Measurements from ENCODE around the gene MFSD1.

MFSD1 gene, protein sequence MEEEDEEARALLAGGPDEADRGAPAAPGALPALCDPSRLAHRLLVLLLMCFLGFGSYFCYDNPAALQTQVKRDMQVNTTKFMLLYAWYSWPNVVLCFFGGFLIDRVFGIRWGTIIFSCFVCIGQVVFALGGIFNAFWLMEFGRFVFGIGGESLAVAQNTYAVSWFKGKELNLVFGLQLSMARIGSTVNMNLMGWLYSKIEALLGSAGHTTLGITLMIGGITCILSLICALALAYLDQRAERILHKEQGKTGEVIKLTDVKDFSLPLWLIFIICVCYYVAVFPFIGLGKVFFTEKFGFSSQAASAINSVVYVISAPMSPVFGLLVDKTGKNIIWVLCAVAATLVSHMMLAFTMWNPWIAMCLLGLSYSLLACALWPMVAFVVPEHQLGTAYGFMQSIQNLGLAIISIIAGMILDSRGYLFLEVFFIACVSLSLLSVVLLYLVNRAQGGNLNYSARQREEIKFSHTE

DNA sequence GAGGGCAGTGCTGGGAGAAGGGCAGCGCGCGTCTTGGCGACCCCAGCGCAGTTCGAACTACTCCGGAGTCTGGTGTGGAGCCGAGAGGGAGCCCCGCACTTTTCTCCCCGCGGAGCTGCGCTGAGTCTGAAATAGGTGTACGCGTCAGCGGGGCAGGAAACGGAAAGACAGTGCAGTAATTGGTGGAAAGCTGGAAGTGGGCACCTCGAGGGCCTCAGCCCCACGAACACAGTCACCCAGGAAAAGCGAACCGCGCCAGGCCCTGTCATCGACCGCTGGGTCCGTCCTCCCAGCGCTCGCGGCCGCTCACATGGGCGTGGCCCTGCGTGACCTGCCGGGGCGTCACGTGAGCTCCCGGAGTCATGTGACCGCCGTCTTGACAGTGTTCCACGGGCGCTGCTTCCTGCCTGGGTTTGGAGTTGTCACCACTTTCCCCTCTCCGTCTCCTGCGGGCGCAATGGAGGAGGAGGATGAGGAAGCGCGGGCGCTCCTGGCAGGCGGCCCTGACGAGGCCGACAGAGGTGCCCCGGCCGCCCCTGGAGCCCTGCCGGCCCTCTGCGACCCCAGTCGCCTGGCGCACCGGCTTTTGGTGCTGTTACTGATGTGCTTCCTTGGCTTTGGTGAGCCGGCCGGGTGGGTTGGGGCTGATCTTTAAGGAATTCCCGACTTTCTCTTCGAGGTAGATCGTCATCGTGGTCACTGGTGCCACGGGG lies at the start of gene MFSD1:
TSS of gene MFSD1 (plus strand) at position 359 of the 713 bp plus-strand sequence. CDS start at position 458, 99 bp downstream.
- peak; percentile 74 for DNase-seq

DNA sequence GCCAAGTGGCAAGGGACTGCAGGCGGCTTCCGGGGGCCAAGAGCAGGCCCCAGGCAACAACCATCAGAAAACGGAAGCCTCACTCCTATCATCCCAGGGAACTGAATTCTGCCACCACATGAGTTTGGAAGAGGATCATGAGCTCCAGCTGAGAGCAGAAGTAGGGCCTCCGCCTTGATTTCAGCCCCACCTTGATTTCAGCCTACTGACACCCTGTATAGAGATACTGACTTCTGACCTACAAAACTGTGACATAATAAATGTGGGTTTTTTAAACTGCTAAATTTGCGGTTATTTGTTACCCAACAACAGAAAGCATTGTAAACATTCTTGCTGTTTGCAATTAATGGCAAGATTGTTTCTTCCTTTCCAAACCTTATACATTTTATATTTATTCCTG lies 48.0 kb upstream of the MFSD1 start:
- DNase-seq, result no peak

DNA sequence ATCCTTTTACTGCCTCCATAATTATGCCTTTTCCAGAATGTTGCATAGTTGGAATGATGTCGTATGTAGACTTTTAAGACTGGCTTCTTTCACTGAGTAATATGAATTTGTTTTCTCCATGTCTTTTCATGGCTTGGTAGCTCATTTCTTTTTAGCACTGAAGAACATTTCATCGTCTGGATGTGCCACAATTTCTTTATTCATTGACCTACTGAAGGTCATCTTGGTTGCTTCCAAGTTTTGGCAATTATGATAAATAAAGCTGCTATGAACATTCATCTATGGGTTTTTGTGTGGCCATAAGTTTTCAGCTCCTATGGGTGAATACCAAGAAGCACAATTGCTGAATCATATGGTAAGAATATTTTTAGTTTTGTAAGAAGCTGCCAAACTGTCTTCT lies 46.4 kb upstream of the MFSD1 start:
- DNase-seq, result no peak

DNA sequence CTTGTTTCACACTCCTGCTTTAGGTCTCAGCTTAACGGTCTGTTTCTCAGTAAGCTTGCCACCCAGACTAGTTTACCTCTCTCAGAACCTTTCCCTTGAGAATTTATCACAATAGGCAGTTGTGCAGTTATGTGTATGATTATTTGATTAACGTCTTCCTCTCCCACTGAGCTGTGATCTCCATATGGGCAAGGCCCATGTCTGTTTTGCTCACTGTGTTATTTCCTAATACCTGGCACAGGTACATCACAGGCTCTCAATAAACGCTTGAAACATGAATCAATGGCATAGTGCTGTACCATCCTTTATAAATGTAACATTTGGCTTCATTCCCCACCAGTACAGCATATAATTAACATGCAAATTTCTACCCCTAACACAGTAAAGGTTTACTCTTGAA lies 40.5 kb upstream of the MFSD1 start:
- DNase-seq, result no peak

DNA sequence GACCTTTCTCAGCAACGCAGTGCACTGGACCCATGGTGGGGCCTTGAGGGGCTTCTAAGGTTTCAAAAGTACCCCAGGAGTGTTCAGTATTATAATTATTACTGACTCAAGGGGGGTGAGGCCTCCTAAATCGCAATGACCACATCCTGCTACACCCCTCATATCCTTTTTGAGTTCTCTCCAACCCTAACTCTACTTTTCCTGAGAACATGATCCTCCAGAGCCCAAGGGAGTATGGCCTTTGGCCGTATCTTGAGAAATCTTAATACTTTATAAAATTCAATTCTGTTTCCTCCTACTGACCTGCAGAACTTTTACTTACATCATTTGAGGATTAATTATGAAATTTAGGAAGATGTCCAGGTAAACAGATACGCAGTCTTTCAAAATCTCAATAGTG lies 39.2 kb upstream of the MFSD1 start:
- DNase-seq, result no peak

DNA sequence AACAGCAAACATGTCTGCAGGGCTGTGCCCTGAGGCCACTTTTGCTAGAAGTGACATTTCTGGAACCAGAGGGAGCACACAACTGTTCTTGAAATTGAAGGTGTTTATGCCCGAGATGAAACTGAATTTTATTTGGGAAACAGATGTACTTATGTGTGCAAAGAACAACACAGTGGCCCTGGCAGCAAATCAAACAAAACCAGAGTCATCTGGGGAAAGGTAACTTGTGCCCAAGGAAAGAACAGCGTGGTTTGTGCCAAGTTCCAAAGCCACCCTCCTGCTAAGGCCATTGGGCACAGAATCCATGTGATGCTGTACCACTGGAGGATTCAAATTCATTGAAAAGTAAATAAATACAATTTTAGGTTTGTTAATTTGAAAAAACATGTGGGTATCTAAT lies 38.4 kb upstream of the MFSD1 start:
- DNase-seq, result no peak

DNA sequence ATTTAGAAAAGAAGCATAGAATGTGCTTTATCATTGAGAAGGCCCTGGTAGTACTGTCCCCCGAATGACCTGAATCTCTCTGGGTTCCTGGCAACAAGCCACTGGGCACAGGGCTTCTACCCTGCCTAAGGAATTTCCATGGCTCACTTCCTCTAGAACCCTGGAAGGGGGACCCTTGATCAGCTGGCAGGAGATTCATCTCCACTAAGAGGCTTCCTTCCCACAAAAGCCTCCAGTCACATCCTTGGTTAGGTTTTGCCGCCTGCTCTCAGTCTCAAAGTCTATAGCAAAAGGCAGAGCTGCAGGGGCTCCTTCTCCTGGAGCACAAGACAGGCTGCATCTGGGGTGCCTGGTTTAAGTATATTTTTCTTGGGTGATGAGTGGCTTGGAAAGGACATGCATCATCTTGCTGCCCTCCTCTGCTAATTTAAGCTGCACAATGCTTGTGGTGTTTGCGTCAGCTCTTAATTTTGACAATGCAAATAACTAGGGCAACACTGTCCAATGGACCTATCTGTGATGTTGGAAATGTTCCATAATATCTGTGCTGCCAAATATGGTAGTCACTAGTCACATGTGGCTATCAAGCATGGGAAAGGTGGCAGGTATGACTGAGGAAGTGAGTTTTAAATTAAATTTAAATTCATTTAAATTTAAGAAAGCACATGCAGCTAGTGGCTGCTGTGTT lies 36.2 kb upstream of the MFSD1 start:
- DNase-seq, result no peak

DNA sequence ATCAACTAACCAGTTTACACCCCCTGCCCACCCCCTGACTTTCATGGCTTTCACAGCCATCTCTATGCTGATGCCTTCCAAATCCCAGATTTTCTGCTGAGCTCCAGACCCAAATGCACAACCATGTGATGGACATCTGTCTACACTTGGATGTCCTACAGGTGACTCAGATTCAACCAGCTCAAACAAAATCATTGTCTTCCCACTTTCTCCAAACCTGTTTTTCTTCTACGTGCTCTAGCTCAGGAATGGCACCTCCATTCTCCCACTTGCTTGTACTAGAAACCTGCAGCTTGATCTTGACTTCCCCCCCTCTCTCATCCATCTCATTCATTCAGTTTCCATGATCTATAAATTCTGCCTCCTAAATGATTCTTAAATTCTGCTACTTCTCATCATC lies 35.5 kb upstream of the MFSD1 start:
- no peak for DNase-seq

DNA sequence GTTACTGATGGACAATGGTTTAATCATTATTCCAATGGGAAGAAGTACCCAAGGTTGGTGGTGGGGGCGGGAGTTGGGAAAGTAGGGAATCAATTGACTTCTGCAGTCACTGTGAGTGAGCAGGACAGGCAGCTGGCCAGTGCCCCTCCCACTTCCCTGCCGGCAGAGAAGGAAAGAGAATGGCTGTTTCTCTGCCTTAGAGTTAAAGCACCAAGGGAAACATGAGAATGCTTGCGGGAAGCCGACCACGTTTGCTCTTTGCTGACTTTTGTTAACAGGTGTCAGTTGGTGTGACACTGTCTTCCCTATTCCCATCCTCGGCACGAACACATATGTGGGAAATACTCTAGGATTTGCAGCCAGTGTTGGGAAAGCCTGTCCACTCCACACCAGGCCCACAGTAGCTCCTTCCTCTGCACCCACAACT lies 33.5 kb upstream of the MFSD1 start:
- no peak for DNase-seq

DNA sequence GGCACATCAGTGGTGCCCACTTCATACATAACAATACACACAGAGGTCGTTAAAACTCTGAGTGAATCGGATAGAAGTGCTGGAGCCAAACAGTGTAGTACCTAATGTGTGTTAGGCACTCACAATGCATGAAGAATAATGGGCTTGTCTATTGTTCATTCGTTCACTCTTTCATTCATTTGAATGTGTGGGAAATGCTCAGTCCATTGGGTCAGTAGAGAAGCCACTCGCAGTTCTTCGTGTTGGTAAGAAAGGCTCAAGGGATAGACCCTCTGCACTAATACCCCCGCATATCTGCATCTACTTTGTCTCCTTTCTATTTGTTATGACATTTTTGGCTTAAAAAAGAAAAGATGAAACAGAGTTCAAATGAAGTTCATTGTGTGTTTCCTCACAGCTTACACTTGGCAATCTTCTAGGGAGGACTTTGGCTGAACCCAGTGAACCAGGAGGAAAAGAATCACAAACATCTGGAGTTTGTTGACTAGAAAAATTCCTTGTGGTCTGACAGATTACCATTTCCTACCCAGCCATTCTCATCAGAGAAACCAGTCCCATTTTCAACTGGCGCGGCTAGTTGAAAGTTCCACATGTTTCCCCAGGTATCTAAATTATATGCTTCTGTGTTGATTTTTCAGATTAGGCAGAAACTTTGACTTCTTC lies 32.8 kb upstream of the MFSD1 start:
- DNase-seq, result no peak

DNA sequence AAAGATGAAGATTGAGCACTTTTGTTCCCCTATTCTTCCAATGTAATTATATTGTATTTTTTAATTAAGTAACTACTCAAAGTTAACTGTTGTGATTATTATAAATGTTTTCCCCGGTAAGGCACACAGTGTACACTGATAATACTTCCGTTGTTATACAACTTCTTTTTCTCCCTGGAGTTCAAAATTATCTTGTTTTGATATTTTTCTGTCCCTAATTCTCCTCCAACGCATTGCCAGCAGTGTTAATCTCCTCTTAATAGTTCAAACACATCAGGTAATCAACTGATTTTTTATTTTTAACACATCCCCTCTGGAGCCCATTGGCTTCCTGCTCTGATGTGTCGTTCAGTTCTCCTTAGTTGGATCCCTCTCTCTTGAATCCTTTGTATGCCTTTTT lies 32.3 kb upstream of the MFSD1 start:
- no peak for DNase-seq

DNA sequence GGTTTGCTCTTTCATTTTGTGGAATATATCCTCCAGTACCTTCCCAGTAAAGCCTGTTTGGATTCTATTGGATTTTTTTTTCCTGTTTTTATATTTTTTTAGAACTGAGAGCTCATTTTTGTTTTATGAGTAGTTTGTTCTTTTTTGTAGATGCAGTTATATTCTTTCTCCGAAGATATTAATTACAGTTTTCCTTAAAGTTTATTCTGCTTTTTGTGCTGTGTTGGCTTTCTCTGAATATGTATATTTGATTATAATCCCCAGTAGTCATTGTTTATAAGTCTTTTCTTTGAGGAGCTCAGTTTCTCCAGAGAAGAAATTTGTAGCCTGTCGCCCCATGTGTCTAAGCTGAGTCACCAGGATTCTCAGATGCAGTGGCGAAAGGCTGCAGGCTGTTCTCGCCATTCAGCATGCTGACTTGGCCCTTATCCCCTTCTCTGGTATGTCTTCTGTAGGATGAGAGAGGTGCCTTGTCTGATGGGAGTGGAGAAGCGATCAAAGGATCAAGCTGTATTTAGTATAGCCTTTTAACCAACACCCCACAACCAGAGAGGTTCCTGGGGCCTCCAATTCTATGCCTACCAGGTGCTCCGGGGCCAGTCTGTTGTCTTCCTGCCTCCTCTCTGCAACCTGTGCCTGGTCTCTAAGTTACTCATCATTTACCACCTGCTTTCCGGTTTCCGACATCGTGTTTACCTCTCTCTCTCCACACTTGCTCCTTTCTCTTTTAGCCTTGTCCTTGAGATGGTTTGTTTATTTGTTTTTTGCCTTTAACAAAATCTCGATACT lies 31.7 kb upstream of the MFSD1 start:
- DNase-seq, result no peak

DNA sequence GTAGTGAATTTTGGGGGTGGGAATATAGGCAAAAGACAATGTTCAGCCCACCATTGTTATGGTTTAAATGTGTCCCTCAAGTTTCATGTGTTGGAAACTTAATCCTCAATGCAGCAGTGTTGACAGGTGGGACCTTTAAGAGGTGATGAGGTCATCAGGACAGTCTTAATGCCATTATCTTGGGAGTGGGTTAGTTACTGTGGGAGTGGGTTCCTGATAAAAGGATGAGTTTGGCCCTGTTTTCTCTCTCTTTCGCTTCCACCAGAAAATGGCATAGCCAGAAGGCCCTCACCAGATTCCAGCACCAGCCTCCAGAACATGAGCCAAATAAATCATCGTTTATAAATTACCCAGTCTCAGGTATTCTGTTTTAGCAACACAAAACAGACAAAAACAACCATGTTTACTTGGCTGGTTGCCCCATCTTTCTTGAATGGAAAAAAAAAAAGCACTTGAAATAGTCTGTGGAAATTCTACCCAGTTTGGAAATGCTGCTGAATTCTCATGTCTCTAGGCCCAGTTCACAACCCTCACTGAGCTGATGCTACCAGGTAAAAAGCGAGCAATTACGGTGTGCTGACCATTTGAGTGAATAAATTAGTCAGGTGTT lies 31.0 kb upstream of the MFSD1 start:
- DNase-seq, result no peak

DNA sequence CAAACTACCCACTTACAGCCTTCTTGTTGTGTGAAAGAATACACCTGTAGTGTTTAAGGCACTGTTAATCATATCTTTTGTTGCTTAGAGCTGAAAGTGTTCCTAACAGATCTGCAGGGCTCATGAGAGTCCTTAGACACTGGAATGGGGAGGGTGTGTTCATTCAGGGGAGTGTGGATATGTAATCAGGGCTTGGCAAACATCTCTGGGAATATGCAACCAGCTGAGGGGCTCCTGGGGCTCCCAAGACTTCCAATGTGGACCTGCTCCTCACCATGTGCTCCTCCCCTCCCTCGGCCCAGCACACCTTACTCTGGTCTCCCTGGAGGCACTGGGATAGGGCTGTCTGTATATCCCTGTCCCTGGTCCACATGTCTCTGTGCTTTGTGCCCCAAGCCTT lies 30.3 kb upstream of the MFSD1 start:
- DNase-seq, result no peak

DNA sequence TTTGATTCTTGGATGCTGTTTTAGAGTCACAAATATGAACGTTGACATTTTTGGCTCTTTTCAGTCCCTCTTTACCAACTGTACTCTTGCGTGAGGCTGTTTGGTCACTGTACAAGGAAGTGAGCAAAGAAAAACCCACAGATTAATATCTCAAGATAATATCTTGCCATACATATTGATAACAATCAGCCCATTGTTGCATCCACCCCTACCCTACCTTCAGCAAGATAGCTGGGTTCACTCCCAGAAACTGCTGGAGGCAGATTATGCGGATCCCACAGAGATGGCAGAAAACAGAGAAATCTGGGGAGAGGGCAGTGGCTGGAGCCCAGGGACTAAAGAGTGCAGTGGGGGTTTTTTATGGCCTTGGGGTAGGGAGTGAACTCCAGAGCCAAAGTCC lies 29.9 kb upstream of the MFSD1 start:
- no peak for DNase-seq

DNA sequence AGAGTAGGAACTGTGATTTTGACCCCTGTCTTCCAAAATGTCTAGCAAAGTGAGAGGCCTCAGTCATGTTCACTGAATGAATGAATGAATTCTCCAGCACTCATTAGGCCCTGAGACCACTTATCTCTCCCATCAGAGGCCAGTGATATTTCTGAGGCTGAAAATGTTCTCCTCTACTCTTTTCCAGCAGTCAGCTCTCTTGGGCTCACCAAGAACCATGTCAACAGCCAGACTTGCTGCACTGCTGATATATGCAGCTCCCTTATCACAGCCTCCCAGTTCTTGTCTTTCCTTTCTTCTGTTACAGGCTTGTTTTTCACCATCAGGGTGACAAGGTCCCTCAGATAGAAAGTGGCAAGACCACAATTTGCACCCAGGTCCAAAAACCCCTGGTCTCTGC lies 28.7 kb upstream of the MFSD1 start:
- no peak for DNase-seq

DNA sequence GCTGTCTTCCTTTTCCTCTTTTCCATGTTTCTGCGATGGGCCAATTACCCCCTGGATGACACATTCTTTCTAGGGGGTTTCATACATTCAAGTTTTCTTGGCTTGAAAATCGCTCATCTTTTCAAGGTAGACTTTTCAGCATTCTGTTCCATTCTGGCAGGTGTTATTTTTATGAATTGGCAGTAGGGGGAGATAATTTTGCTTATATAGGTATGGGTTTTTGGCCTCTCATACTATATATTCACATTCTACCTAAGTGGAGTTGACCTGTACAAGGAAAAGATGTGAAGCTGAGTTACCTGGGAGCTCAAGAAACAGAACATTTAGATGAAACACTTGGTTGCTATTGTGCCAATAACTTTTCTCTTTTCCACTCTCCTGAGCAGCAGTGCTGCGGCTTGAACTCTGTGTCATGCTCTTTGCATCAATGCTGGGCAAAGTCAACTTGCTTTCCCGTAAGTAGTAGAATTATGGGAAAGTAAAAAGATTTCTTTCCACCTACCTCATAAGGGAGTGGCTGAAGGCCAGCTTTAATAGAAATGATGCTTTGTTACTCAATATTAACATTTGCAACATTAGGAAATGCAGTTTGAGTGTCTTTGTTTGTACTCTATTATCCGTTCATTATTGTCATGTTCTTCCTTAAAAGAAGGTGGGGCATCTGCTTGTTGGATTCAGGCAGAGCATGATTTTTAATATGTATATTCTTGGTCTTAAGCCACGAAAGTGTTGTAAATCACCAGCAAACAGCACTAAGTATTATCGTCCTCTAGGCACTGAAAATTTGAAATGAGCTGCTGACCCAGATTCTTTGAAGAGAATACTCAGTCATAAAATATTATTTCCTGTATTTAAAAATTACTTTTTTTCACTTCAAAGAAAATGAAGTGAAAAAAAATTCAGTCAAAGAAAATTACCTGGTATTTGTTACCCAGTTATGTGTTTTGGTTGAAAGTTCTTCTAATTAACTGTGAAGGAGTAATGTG lies 27.7 kb upstream of the MFSD1 start:
- no peak for DNase-seq

DNA sequence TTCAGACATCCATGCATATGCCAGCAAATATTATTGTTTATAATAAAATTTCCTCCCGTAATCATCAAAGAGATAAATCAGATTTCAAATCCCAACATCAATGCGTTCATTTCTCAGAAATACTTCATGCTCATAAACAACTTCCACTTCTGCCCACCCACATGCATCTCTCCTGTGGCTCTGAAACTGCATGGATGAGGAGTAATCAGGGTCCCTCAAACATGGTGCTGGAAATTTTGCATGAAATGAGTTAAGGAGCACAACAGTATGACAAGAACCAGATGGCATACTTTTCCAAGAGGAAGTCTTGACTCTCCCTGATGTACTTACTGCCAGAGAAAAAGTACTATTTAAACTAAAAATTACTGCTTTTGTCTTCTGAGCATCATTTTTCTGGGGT lies 26.9 kb upstream of the MFSD1 start:
- DNase-seq, result no peak

DNA sequence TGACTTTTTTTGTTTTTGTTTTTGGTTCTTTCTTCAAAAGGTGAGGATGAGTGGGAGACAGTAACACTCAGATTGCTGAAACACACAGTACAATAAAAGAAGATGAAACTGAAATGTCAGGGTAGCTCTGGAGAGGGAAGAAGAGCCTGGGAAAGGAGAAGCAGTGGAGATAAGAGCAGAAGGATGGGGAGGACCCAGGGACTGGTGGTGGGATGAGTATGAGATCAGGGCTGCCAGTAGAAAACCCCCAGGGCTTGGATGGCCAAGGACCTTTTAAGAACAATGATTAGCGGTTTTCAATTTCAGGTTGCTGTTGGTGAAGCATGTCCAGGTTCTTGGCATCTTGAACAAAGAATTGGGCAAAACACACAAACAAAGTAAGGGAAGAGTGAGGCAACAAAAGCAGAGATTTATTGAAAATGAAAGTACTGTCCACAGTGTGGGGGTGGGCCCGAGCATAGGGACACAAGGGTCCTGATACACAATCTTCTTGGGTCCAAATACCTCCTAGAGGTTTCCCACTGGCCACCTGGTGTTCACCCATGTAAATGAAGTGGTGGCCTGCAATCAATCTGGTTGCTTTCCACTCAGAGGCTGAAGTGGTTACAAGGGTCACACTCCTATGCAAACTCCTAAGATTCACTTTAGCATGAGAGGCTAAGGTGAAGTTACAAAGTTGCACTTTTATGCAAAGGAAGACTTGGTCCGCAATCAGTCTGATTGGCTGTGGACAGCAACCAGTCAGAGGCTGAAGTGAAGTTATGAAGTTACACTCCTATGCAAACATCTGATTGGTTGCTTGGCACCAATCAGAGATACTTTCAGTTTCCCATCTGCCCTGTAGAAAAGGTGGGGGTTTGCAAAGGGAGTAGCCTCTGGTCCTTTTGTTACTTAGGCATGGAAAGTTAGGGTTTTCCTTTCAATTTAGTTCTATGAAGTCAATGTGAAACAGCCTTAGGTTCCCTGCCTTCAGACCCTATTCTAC lies 26.1 kb upstream of the MFSD1 start:
- no peak for DNase-seq

Data from NCI-H1092 (cell line).